Fibroblast of skin of right quadriceps (primary cell): Measurements from ENCODE around the gene AGAP1.
"Not testable (repeated sequence)": the region's sequence is repeated elsewhere in the genome, so short reads cannot be mapped to it uniquely, and the experiment has no call there.

Source experiments
- DNase-seq: peaks from one replicate; pipeline ENCODE4 v3.0.0-alpha.2; 2013

AGAP1 gene

GRCh38 chr2:236056141-236056540 is 562.3 kb downstream of the AGAP1 start:
- no peak for DNase-seq

GRCh38 chr2:236057375-236057774 is 563.5 kb downstream of the AGAP1 start:
- no peak for DNase-seq

GRCh38 chr2:236061497-236061896 is 567.7 kb downstream of the AGAP1 start:
- no peak for DNase-seq

GRCh38 chr2:236061899-236062298 is 568.1 kb downstream of the AGAP1 start:
- no peak for DNase-seq

- not testable (repeated sequence) for DNase-seq
These were observed 569.0 kb downstream of the AGAP1 start for GRCh38 chr2:236062806-236063205.

- no peak for DNase-seq
These were observed 570.2 kb downstream of the AGAP1 start for GRCh38 chr2:236063994-236064393.

GRCh38 chr2:236065314-236066160 is 571.7 kb downstream of the AGAP1 start:
- no peak for DNase-seq

- DNase-seq: no peak
These were observed 576.4 kb downstream of the AGAP1 start for GRCh38 chr2:236070236-236070635.

- no peak for DNase-seq
These were observed 579.4 kb downstream of the AGAP1 start for GRCh38 chr2:236073246-236073645.

GRCh38 chr2:236073867-236074655 is 580.2 kb downstream of the AGAP1 start:
- no peak for DNase-seq

GRCh38 chr2:236075802-236076201 is 582.0 kb downstream of the AGAP1 start:
- DNase-seq: no peak

- DNase-seq: peak; percentile 76
These were observed 584.7 kb downstream of the AGAP1 start for GRCh38 chr2:236078297-236079255.

GRCh38 chr2:236080412-236080811 is 586.6 kb downstream of the AGAP1 start:
- DNase-seq: no peak

- DNase-seq: peak; percentile 5
These were observed 587.3 kb downstream of the AGAP1 start for GRCh38 chr2:236081171-236081570.

GRCh38 chr2:236082061-236082460 is 588.2 kb downstream of the AGAP1 start:
- no peak for DNase-seq

GRCh38 chr2:236083934-236084333 is 590.1 kb downstream of the AGAP1 start:
- no peak for DNase-seq

GRCh38 chr2:236085211-236085610 is 591.4 kb downstream of the AGAP1 start:
- DNase-seq: no peak

- no peak for DNase-seq
These were observed 591.8 kb downstream of the AGAP1 start for GRCh38 chr2:236085647-236086046.

- no peak for DNase-seq
These were observed 592.6 kb downstream of the AGAP1 start for GRCh38 chr2:236086403-236086970.

GRCh38 chr2:236086971-236087465 is 593.2 kb downstream of the AGAP1 start:
- no peak for DNase-seq

- peak; percentile 8 for DNase-seq
These were observed 594.7 kb downstream of the AGAP1 start for GRCh38 chr2:236088368-236089057.
